ENCODE data around the gene ZNF787. TPM values are rescaled to one million over a fixed set of nuclear protein-coding genes. Genes with fewer than 3 reads are reported as not detected.

The ZNF787 gene
- polyA plus RNA-seq, 1 of the 3 experiments (the other 2 are of a cell fraction) = 16.0 TPM

DNA sequence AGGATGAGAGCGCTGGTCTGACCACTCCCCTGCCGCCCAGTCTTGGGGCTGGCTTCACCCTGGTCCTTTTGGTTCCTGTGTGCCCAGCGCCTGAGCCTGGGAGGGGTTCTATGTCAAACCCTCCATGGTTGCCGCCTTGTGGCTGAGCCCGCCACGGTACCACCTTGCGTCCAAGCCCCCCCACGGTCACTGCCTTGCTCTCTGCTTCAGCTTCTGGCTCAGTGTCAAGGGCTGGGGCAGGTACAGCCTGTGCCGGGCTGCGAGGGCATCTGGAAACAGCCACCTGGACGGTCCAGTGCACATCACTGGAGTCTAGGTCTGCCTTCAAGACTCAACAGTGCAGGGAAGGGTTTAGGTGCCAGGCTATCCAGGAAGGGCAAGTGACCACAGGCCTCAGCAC is 40.4 kb upstream of the ZNF787 start (continued):
- no peak for TF ChIP-seq USF2 (IDR thresholded peaks at IDR 0.05; ENCODE audit: borderline replicate concordance, low read depth, low read length)
- TF ChIP-seq NFIC (IDR thresholded peaks at IDR 0.05; ENCODE audit: borderline replicate concordance) = no peak

DNA sequence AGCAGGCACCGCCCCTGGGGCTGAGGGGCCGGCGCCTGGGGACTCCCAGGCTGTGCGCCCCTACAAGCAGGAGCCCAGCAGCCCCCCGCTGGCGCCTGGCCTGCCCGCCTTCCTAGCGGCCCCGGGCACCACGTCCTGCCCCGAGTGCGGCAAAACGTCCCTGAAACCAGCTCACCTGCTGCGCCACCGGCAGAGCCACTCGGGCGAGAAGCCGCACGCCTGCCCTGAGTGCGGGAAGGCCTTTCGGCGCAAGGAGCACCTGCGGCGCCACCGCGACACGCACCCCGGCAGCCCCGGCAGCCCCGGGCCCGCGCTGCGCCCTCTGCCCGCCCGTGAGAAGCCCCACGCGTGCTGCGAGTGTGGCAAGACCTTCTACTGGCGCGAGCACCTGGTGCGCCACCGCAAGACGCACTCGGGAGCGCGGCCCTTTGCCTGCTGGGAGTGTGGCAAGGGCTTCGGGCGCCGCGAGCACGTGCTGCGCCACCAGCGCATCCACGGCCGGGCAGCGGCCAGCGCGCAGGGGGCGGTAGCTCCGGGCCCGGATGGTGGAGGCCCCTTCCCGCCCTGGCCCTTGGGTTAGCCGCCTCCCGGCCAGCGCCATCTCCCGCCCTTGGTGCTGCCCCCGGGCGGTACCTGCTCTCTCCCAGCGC is 38.7 kb upstream of the ZNF787 start:
- no peaks in the 10 kb centered on the region for H3K79me2 ChIP-seq (ENCODE audit: insufficient read depth)
- DNase-seq = no peak
- H3K9me3 ChIP-seq = no peaks in the 10 kb centered on the region
- over 99% methylated on average over 29 of the region's 69 CpGs for WGBS (ENCODE audit: low lambda C conversion rate)
- H4K20me1 ChIP-seq (ENCODE audit: insufficient read depth) = no peaks in the 10 kb centered on the region
- ChIA-PET CTCF (interaction anchor here (1.6 kb wide), 1 partner anchor 81 kb away, joined by 3 read pairs; no protein-coding TSS in a partner anchor), POLR2A (no interaction called here)
- TF ChIP-seq, protein P1, sequence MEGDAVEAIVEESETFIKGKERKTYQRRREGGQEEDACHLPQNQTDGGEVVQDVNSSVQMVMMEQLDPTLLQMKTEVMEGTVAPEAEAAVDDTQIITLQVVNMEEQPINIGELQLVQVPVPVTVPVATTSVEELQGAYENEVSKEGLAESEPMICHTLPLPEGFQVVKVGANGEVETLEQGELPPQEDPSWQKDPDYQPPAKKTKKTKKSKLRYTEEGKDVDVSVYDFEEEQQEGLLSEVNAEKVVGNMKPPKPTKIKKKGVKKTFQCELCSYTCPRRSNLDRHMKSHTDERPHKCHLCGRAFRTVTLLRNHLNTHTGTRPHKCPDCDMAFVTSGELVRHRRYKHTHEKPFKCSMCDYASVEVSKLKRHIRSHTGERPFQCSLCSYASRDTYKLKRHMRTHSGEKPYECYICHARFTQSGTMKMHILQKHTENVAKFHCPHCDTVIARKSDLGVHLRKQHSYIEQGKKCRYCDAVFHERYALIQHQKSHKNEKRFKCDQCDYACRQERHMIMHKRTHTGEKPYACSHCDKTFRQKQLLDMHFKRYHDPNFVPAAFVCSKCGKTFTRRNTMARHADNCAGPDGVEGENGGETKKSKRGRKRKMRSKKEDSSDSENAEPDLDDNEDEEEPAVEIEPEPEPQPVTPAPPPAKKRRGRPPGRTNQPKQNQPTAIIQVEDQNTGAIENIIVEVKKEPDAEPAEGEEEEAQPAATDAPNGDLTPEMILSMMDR (IDR thresholded peaks at IDR 0.05) = no peak
- TF ChIP-seq, protein P2, sequence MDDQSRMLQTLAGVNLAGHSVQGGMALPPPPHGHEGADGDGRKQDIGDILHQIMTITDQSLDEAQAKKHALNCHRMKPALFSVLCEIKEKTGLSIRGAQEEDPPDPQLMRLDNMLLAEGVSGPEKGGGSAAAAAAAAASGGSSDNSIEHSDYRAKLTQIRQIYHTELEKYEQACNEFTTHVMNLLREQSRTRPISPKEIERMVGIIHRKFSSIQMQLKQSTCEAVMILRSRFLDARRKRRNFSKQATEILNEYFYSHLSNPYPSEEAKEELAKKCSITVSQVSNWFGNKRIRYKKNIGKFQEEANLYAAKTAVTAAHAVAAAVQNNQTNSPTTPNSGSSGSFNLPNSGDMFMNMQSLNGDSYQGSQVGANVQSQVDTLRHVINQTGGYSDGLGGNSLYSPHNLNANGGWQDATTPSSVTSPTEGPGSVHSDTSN (IDR thresholded peaks at IDR 0.05) = no peak
- TF ChIP-seq MXI1 (IDR thresholded peaks at IDR 0.05; ENCODE audit: low read depth, low read length) (no peak), RXRA (IDR thresholded peaks at IDR 0.05; ENCODE audit: borderline replicate concordance, low read depth) (no peak), FOSL2 (IDR thresholded peaks at IDR 0.05; ENCODE audit: borderline replicate concordance, low read depth) (no peak), GATA2 (CRISPR knock-in tag; IDR thresholded peaks at IDR 0.05) (no peak), USF2 (IDR thresholded peaks at IDR 0.05; ENCODE audit: borderline replicate concordance, low read depth, low read length) (no peak), SIN3A (IDR thresholded peaks at IDR 0.05; ENCODE audit: borderline replicate concordance, low read depth, low read length) (no peak), MEF2A (IDR thresholded peaks at IDR 0.05; ENCODE audit: borderline replicate concordance, low read depth) (no peak), ELF1 (IDR thresholded peaks at IDR 0.05) (no peak), NFIC (IDR thresholded peaks at IDR 0.05; ENCODE audit: borderline replicate concordance) (no peak), POLR2AphosphoS5 (IDR thresholded peaks at IDR 0.05; ENCODE audit: low read depth, low read length) (no peak), TCF12 (IDR thresholded peaks at IDR 0.05) (no peak), TEAD4 (IDR thresholded peaks at IDR 0.05; ENCODE audit: borderline replicate concordance, insufficient read depth) (no peak), FOXM1 (IDR thresholded peaks at IDR 0.05; ENCODE audit: low read depth) (no peak), MAX (IDR thresholded peaks at IDR 0.05; ENCODE audit: low read depth) (no peak), RFX5 (IDR thresholded peaks at IDR 0.05; ENCODE audit: low read length) (no peak)
- TF ChIP-seq, protein P3, sequence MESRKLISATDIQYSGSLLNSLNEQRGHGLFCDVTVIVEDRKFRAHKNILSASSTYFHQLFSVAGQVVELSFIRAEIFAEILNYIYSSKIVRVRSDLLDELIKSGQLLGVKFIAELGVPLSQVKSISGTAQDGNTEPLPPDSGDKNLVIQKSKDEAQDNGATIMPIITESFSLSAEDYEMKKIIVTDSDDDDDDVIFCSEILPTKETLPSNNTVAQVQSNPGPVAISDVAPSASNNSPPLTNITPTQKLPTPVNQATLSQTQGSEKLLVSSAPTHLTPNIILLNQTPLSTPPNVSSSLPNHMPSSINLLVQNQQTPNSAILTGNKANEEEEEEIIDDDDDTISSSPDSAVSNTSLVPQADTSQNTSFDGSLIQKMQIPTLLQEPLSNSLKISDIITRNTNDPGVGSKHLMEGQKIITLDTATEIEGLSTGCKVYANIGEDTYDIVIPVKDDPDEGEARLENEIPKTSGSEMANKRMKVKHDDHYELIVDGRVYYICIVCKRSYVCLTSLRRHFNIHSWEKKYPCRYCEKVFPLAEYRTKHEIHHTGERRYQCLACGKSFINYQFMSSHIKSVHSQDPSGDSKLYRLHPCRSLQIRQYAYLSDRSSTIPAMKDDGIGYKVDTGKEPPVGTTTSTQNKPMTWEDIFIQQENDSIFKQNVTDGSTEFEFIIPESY (IDR thresholded peaks at IDR 0.05; ENCODE audit: borderline replicate concordance, low read depth) = no peak
- TF ChIP-seq, protein P4, sequence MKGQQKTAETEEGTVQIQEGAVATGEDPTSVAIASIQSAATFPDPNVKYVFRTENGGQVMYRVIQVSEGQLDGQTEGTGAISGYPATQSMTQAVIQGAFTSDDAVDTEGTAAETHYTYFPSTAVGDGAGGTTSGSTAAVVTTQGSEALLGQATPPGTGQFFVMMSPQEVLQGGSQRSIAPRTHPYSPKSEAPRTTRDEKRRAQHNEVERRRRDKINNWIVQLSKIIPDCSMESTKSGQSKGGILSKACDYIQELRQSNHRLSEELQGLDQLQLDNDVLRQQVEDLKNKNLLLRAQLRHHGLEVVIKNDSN (IDR thresholded peaks at IDR 0.05; ENCODE audit: borderline replicate concordance, low read depth) = no peak
- TF ChIP-seq, protein P5, sequence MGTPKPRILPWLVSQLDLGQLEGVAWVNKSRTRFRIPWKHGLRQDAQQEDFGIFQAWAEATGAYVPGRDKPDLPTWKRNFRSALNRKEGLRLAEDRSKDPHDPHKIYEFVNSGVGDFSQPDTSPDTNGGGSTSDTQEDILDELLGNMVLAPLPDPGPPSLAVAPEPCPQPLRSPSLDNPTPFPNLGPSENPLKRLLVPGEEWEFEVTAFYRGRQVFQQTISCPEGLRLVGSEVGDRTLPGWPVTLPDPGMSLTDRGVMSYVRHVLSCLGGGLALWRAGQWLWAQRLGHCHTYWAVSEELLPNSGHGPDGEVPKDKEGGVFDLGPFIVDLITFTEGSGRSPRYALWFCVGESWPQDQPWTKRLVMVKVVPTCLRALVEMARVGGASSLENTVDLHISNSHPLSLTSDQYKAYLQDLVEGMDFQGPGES (IDR thresholded peaks at IDR 0.05; ENCODE audit: low read depth, low read length) = no peak
- no peaks in the 10 kb centered on the region for H3K9me2 ChIP-seq
- no peak overlapping the region for H3K4me2 ChIP-seq
- no peak overlapping the region for H2AFZ ChIP-seq (ENCODE audit: low read depth)
- no peak overlapping the region for H3K9ac ChIP-seq
- H3F3A ChIP-seq (replicated peaks; ENCODE audit: insufficient read depth) = no peaks in the 10 kb centered on the region
- H3K27ac ChIP-seq (ENCODE audit: low read depth in 2 of 2, low read length in 1 of 2) = no peak overlapping the region
- H3K36me3 ChIP-seq (replicated peaks in 1 of 2; ENCODE audit: control insufficient read depth in 1 of 2, insufficient read depth in 2 of 2, low read length in 1 of 2) = peaks cover 0 to 22% of the 10 kb centered on the region in 2 experiments
- no peak overlapping the region for H3K4me3 ChIP-seq (ENCODE audit: low read depth in 2 of 2, low read length in 1 of 2)
- no peaks in the 10 kb centered on the region for H3K4me1 ChIP-seq (ENCODE audit: control insufficient read depth in 1 of 2, insufficient read depth in 2 of 2, low read depth in 1 of 2, low read length in 1 of 2)
- H3K27me3 ChIP-seq (ENCODE audit: insufficient read depth) = no peaks in the 10 kb centered on the region

Data from SK-N-SH (cell line).